ENCODE measurements around the gene STARD3.
A peak's percentile ranks its signal among the peaks of the same experiment; 100 is the strongest.
"Not testable (repeated sequence)": the region's sequence is repeated elsewhere in the genome, so short reads cannot be mapped to it uniquely, and the experiment has no call there.

The STARD3 gene

DNA sequence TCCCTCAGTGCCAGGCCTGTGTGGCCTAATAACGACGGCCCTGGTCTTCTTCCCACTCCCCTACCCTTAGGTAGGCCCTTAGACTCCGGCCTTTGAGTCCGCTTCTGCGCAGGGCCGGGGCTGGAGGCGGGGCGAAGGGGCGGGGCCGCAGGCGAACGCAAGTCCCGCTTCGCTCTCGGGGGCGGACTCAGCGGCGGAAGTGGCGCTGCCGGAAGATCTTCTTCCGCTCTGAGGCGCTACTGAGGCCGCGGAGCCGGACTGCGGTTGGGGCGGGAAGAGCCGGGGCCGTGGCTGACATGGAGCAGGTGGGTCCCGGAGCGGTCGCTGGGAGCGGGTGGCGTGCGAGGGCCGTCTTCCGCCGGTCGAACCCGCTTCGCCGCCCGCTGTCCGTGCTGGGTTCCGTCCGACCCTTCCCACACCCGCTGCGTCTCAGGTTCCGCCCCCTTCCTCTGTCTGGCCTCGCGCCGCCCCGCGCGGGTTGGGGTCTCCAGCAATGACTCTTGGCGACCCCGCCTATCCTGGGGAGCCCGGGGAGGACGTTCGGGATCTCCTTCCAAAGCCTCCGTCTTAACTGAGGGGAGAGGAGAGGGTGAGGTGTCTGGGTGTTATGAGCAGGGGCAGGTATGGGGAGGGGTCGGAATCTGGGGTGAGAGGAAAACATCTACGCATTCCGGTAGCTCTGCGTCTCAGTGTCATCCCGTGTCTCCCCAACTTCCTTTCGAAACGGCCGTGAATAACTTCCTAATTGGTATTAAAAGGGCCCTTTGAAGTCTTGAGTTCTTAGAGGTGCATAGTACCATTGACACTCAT, at the start of gene STARD3:
Gene STARD3, plus strand, starts transcription at position 218 of the 810 bp plus-strand sequence. CDS start 16,388 bp downstream, outside the sequence.
- peak within 1 kb of the TSS; percentile 89 for H3K9ac ChIP-seq (ENCODE audit: low read length)
- H3K27ac ChIP-seq (ENCODE audit: low read depth, low read length), result peak within 1 kb of the TSS; percentile 89
- H3K36me3 ChIP-seq (ENCODE audit: insufficient read depth, low read length), result no peaks in the 10 kb centered on the region
- no peaks in the 10 kb centered on the region for H3K9me3 ChIP-seq (ENCODE audit: low read length)
- H3K4me3 ChIP-seq (ENCODE audit: low read depth in 1 of 2, low read length in 2 of 2), result peak within 1 kb of the TSS; percentile 83 to 93
- no peaks in the 10 kb centered on the region for H3K27me3 ChIP-seq (ENCODE audit: control insufficient read depth in 1 of 2, insufficient read depth in 2 of 2, low read length in 2 of 2)
- peaks cover 44% of the 10 kb centered on the region for H3K4me1 ChIP-seq (ENCODE audit: insufficient read depth, low read length)

- peaks cover 0 to 23% of the 10 kb centered on the region in 2 donors for H3K27me3 ChIP-seq (ENCODE audit: control insufficient read depth in 1 of 2, insufficient read depth in 2 of 2, low read length in 2 of 2)
- H3K4me1 ChIP-seq (ENCODE audit: insufficient read depth, low read length); H3K9ac ChIP-seq (ENCODE audit: low read length); H3K27ac ChIP-seq (ENCODE audit: low read depth, low read length); H3K9me3 ChIP-seq (ENCODE audit: low read length); H3K36me3 ChIP-seq (ENCODE audit: insufficient read depth, low read length); H3K4me3 ChIP-seq (ENCODE audit: low read depth in 1 of 2, low read length in 2 of 2): not testable (repeated sequence)
These were observed 46.8 kb upstream of the STARD3 start for GRCh38 chr17:39590180-39590579.

- H3K4me1 ChIP-seq (ENCODE audit: insufficient read depth, low read length), result no peaks in the 10 kb centered on the region
- H3K4me3 ChIP-seq (ENCODE audit: low read depth in 1 of 2, low read length in 2 of 2), result no peak overlapping the region
- no peak overlapping the region for H3K27ac ChIP-seq (ENCODE audit: low read depth, low read length)
- H3K36me3 ChIP-seq (ENCODE audit: insufficient read depth, low read length), result no peaks in the 10 kb centered on the region
- H3K9ac ChIP-seq (ENCODE audit: low read length), result no peak overlapping the region
- no peaks in the 10 kb centered on the region for H3K9me3 ChIP-seq (ENCODE audit: low read length)
- peaks cover 8 to 44% of the 10 kb centered on the region in 2 donors for H3K27me3 ChIP-seq (ENCODE audit: control insufficient read depth in 1 of 2, insufficient read depth in 2 of 2, low read length in 2 of 2)
These were observed 44.7 kb upstream of the STARD3 start for GRCh38 chr17:39591958-39592954.

DNA sequence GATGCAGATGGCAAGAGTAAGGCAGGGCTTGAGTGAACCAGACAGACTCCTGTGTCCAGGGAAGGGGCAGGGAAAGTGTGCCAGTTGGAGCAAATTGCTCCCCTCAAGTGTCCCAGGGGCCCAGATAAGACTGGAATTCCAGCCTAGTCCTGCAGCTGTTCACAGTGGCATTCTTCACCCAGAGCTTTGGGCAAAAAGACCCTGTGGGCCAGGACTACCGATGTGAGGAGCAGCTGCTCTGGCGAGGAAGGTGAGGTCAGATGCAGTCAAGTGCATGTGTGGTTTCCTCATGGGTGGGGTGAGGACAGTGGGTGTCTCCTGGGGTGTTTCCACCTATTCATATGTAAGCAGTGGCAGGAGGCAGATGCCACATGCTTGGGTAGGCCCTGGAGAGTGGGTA, 43.6 kb upstream of the STARD3 start:
- H3K27me3 ChIP-seq (ENCODE audit: control insufficient read depth in 1 of 2, insufficient read depth in 2 of 2, low read length in 2 of 2), result peaks cover 16 to 55% of the 10 kb centered on the region in 2 donors

DNA sequence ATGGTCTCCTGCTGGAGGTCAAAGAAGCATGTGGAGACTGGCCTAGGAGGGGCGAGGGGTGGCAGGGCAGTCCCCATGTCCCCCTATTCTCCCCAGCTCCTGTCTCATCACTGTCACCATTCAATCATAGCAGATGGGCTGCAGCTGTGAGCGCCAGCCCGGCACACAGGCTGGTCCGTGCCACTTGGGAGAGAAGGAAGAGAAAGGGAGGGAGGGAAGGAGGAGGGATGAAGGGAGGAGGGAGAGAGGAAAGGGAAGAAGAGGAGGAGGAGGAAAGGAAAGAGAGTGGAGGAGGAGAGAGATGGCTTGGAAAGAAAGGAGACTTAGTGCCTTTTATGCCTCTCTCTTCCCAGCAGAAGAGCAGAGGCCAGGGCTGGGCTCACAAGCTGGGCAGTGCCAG, 41.6 kb upstream of the STARD3 start:
- no peak overlapping the region for H3K9ac ChIP-seq (ENCODE audit: low read length)
- H3K27me3 ChIP-seq (ENCODE audit: control insufficient read depth in 1 of 2, insufficient read depth in 2 of 2, low read length in 2 of 2), result peaks cover 36 to 74% of the 10 kb centered on the region in 2 donors
- H3K36me3 ChIP-seq (ENCODE audit: insufficient read depth, low read length), result no peaks in the 10 kb centered on the region
- H3K9me3 ChIP-seq (ENCODE audit: low read length), result no peaks in the 10 kb centered on the region
- H3K4me1 ChIP-seq (ENCODE audit: insufficient read depth, low read length), result peaks cover 12% of the 10 kb centered on the region
- H3K27ac ChIP-seq (ENCODE audit: low read depth, low read length), result no peak overlapping the region
- no peak overlapping the region for H3K4me3 ChIP-seq (ENCODE audit: low read depth in 1 of 2, low read length in 2 of 2)

More for the DNA sequence above, 43.6 kb upstream of the STARD3 start:
- Histone ChIP-seq H3K9ac (ENCODE audit: low read length) (no peak overlapping the region), H3K4me1 (ENCODE audit: insufficient read depth, low read length) (peaks cover under 1% of the 10 kb centered on the region), H3K4me3 (ENCODE audit: low read depth in 1 of 2, low read length in 2 of 2) (no peak overlapping the region), H3K36me3 (ENCODE audit: insufficient read depth, low read length) (no peaks in the 10 kb centered on the region), H3K27ac (ENCODE audit: low read depth, low read length) (no peak overlapping the region), H3K9me3 (ENCODE audit: low read length) (no peaks in the 10 kb centered on the region)

- Histone ChIP-seq H3K4me1 (ENCODE audit: insufficient read depth, low read length) (peaks cover 12% of the 10 kb centered on the region), H3K27me3 (ENCODE audit: control insufficient read depth in 1 of 2, insufficient read depth in 2 of 2, low read length in 2 of 2) (peaks cover 43 to 81% of the 10 kb centered on the region in 2 donors), H3K9ac (ENCODE audit: low read length) (no peak overlapping the region), H3K36me3 (ENCODE audit: insufficient read depth, low read length) (no peaks in the 10 kb centered on the region), H3K9me3 (ENCODE audit: low read length) (no peaks in the 10 kb centered on the region), H3K4me3 (ENCODE audit: low read depth in 1 of 2, low read length in 2 of 2) (no peak overlapping the region), H3K27ac (ENCODE audit: low read depth, low read length) (no peak overlapping the region)
These were observed 40.9 kb upstream of the STARD3 start for GRCh38 chr17:39595928-39596510.

GRCh38 chr17:39596543-39597267, 40.2 kb upstream of the STARD3 start:
- Histone ChIP-seq H3K27me3 (ENCODE audit: control insufficient read depth in 1 of 2, insufficient read depth in 2 of 2, low read length in 2 of 2) (peaks cover 50 to 85% of the 10 kb centered on the region in 2 donors), H3K9me3 (ENCODE audit: low read length) (no peaks in the 10 kb centered on the region)

DNA sequence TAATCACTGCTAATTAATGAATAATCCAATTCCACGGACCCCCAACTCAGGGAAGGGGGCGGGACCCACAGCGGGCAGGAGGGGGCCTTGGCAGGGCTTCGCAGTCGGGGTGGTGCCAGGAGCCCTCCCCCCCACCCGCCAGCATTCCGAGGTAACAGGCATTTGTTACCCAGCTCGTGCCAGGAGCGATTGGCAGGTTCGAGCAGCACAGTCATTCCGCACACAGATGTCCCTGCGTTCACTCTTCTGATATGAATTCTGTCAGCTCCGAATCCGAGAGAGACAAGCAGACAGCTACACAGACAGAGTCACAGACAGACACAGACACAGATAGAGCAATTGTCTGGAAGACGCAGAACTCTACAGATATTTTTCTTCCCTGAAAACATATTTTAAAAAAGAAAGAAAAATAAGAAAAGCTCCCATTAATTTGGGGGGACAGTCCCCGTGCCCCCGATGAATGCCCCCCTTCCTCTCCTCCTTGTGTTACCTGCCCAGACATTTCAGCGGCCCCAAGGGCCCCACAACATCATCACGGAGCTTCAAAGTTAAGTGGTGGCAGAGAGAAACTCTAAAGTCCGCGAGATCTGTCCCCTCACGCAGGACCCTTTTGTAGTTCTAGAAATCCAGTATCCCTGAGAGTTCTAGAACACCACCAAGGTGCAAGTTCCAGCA, 39.4 kb upstream of the STARD3 start:
- Histone ChIP-seq H3K36me3 (ENCODE audit: insufficient read depth, low read length) (no peaks in the 10 kb centered on the region), H3K4me1 (ENCODE audit: insufficient read depth, low read length) (peaks cover 12% of the 10 kb centered on the region), H3K4me3 (ENCODE audit: low read depth in 1 of 2, low read length in 2 of 2) (no peak overlapping the region), H3K9me3 (ENCODE audit: low read length) (no peaks in the 10 kb centered on the region), H3K27ac (ENCODE audit: low read depth, low read length) (no peak overlapping the region), H3K27me3 (ENCODE audit: control insufficient read depth in 1 of 2, insufficient read depth in 2 of 2, low read length in 2 of 2) (peaks cover 58 to 85% of the 10 kb centered on the region in 2 donors), H3K9ac (ENCODE audit: low read length) (no peak overlapping the region)

More at GRCh38 chr17:39596543-39597267, 40.2 kb upstream of the STARD3 start:
- Histone ChIP-seq H3K36me3 (ENCODE audit: insufficient read depth, low read length) (no peaks in the 10 kb centered on the region), H3K27ac (ENCODE audit: low read depth, low read length) (no peak overlapping the region), H3K4me1 (ENCODE audit: insufficient read depth, low read length) (peaks cover 12% of the 10 kb centered on the region), H3K9ac (ENCODE audit: low read length) (no peak overlapping the region), H3K4me3 (ENCODE audit: low read depth in 1 of 2, low read length in 2 of 2) (no peak overlapping the region)

GRCh38 chr17:39598047-39598481, 38.9 kb upstream of the STARD3 start:
- no peak overlapping the region for H3K4me3 ChIP-seq (ENCODE audit: low read depth in 1 of 2, low read length in 2 of 2)
- H3K4me1 ChIP-seq (ENCODE audit: insufficient read depth, low read length), result peaks cover 12% of the 10 kb centered on the region
- no peaks in the 10 kb centered on the region for H3K9me3 ChIP-seq (ENCODE audit: low read length)
- H3K27me3 ChIP-seq (ENCODE audit: control insufficient read depth in 1 of 2, insufficient read depth in 2 of 2, low read length in 2 of 2), result peaks cover 63 to 86% of the 10 kb centered on the region in 2 donors
- no peak overlapping the region for H3K9ac ChIP-seq (ENCODE audit: low read length)
- H3K36me3 ChIP-seq (ENCODE audit: insufficient read depth, low read length), result no peaks in the 10 kb centered on the region
- no peak overlapping the region for H3K27ac ChIP-seq (ENCODE audit: low read depth, low read length)

DNA sequence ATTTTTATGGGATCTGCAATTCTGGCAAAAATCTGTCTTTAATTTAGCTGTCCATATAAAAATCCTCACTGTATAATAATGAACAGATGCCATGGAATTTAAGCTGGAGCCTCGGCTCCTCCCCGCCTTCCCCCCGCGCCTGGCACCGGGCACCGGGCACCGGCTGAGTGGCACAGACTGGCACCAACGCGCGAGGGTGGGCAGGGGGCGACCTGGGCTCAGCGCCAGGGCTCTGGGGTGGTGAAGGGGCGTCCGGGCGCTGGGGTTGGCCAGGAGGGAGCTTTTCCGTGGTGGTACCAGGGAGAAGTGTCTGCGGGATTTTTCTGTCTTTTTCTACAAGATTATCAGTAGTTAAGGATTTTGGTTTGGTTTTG, 38.3 kb upstream of the STARD3 start:
- no peak overlapping the region for H3K4me3 ChIP-seq (ENCODE audit: low read depth in 1 of 2, low read length in 2 of 2)
- no peaks in the 10 kb centered on the region for H3K9me3 ChIP-seq (ENCODE audit: low read length)
- no peak overlapping the region for H3K9ac ChIP-seq (ENCODE audit: low read length)
- H3K27ac ChIP-seq (ENCODE audit: low read depth, low read length), result no peak overlapping the region
- no peaks in the 10 kb centered on the region for H3K36me3 ChIP-seq (ENCODE audit: insufficient read depth, low read length)
- H3K27me3 ChIP-seq (ENCODE audit: control insufficient read depth in 1 of 2, insufficient read depth in 2 of 2, low read length in 2 of 2), result peaks cover 69 to 89% of the 10 kb centered on the region in 2 donors
- peaks cover 12% of the 10 kb centered on the region for H3K4me1 ChIP-seq (ENCODE audit: insufficient read depth, low read length)
